Activated CD4-positive, alpha-beta T cell treated with anti-CD3 and anti-CD28 coated beads for 36 hours (primary cell): ENCODE measurements around the gene DDX19B. TPM values are rescaled to one million over a fixed set of nuclear protein-coding genes. Genes with fewer than 3 reads are reported as not detected.
"Not testable (repeated sequence)": the region's sequence is repeated elsewhere in the genome, so short reads cannot be mapped to it uniquely, and the experiment has no call there.

Source experiments
- ATAC-seq: fragments of 200-7000 bp; cut with Tn5 transposase; one replicate; pipeline ENCODE4 v1.10.0; 2021; ENCODE audit warnings: mild to moderate bottlenecking, moderate library complexity
- CTCF ChIA-PET: fragments of 350-600 bp; sonication (Branson Sonifier 250); formaldehyde crosslinking; loops from one replicate; lab custom pipeline; 2021; ENCODE audit warnings: antibody characterized with exemption; lab: Charles Lee
- POLR2A ChIA-PET: fragments of 350-600 bp; sonication (Branson Sonifier 250); formaldehyde crosslinking; loops from one replicate; lab custom pipeline; 2021; ENCODE audit warnings: antibody characterized with exemption, inconsistent platforms; lab: Charles Lee
- DNase-seq: peaks from one replicate; pipeline ENCODE4 v3.0.0-alpha.2; 2020
- H3K27ac Mint-ChIP-seq: one replicate; pipeline ENCODE4 v1.8.0; 2021; ENCODE audit warnings: mixed read lengths
- H3K27me3 Mint-ChIP-seq: one replicate; pipeline ENCODE4 v1.8.0; 2021; ENCODE audit warnings: mixed read lengths
- H3K36me3 Mint-ChIP-seq: one replicate; pipeline ENCODE4 v1.8.0; 2021; ENCODE audit warnings: low read depth, mixed read lengths
- H3K4me1 Mint-ChIP-seq: one replicate; pipeline ENCODE4 v1.8.0; 2021; ENCODE audit warnings: mixed read lengths
- H3K4me3 Mint-ChIP-seq: one replicate; pipeline ENCODE4 v1.8.0; 2021; ENCODE audit warnings: mild to moderate bottlenecking, moderate library complexity, mixed read lengths
- H3K9me3 Mint-ChIP-seq: one replicate; pipeline ENCODE4 v1.8.0; 2021; ENCODE audit warnings: low read depth, mixed read lengths
- intact Hi-C, 2 experiments: fragments of 100-400 bp; cut with DNase I in 1 of 2; cut with micrococcal nuclease in 1 of 2; formaldehyde crosslinking; loops; one replicate each; pipeline versions ENCODE4 v1.14.2 to v1.15.1; 2022 to 2024; cut with DNase I, micrococcal nuclease
- total RNA-seq, 2 experiments: library from RNA; stranded (reverse); gene quantifications; one replicate each; pipeline ENCODE4 v1.2.3, GENCODE V29; 2021

DDX19B gene
- total RNA-seq, 2 experiments from 2014 or later = 32.3 to 34.7 TPM

DNA sequence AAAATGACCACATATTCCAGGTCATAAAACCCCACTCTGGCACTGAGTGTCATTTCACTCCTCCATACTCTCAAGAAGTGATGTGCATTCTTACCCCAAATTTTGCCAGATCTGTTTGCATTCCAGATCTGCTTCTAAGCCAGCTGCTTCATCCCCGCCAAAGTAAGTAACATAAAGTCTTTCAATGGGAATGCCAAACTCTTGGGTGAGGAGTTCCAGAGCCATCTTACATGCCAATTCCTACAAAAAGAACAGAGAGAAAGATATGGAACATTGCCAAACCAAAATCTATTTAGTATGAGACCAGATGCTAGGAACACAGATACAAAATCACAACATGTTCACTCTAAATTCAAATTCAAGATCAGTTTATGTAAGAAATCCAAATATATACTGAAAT is 22.6 kb upstream of the DDX19B start:
- POLR2A ChIA-PET = no interaction called here
- CTCF ChIA-PET = interaction anchor here (1.3 kb wide), 1 partner anchor 9 kb away, joined by 4 read pairs; no protein-coding TSS in a partner anchor

DNA sequence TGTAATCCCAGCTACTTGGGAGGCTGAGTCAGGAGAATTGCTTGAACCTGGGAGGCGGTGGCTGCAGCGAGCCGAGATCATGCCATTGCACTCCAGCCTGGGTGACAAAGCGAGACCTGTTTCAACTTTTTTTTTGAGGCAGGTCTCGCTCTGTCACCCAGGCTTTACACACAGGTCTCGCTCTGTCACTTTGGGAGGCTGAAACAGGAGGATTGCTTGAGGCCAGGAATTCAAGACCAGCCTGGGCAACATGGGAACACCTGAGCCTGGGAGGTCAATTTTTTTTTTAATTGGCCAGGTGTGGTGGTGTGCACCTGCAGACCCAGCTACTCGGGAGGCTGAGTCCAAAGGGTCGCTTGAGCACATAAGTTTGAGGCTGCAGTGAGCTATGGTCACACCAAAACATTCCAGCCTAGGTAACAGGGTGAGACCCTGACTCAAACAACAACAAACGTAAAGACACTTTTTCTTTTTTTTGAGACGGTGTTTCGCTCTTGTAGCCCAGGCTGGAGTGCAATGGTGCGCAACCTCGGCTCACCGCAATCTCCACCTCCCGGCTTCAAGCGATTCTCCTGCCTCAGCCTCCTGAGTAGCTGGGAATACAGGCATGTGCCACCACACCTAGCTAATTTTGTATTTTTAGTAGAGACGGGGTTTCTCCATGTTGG is 11.5 kb upstream of the DDX19B start:
- DNase-seq, H3K9me3 Mint-ChIP-seq, ATAC-seq, H3K27me3 Mint-ChIP-seq: not testable (repeated sequence)
- intact Hi-C loops = loop anchor here in 1 of 2 experiments (5.0 kb wide), 1 partner anchor 515 kb away; the partner anchor contains the start of gene VAC14
- CTCF ChIA-PET = interaction anchor here (0.7 to 1.8 kb wide), 5 partner anchors 20 to 237 kb away, joined by 3 to 5 read pairs (median 3); partner anchors contain the start of gene DDX19A
- Mint-ChIP-seq H3K4me3 (peak overlapping the region; percentile 92), H3K27ac (peak overlapping the region; percentile 96), H3K4me1 (peaks cover 51% of the 10 kb centered on the region), H3K36me3 (peaks cover 43% of the 10 kb centered on the region)
- POLR2A ChIA-PET = interaction anchor here (0.6 to 2.8 kb wide), 5 partner anchors 12 to 94 kb away, joined by 3 to 21 read pairs (median 5); partner anchors contain the start of genes DDX19A and DDX19B

More for the DNA sequence above, 22.6 kb upstream of the DDX19B start:
- intact Hi-C loops = loop anchor here in 1 of 2 experiments (5.0 kb wide), 1 partner anchor 286 kb away; no protein-coding TSS in a partner anchor
- Mint-ChIP-seq H3K36me3 (peaks cover 61% of the 10 kb centered on the region), H3K27me3 (no peaks in the 10 kb centered on the region), H3K4me3 (no peak overlapping the region), H3K9me3 (no peaks in the 10 kb centered on the region), H3K4me1 (no peaks in the 10 kb centered on the region), H3K27ac (no peak overlapping the region)
- DNase-seq (no peak), ATAC-seq (no peak)

DNA sequence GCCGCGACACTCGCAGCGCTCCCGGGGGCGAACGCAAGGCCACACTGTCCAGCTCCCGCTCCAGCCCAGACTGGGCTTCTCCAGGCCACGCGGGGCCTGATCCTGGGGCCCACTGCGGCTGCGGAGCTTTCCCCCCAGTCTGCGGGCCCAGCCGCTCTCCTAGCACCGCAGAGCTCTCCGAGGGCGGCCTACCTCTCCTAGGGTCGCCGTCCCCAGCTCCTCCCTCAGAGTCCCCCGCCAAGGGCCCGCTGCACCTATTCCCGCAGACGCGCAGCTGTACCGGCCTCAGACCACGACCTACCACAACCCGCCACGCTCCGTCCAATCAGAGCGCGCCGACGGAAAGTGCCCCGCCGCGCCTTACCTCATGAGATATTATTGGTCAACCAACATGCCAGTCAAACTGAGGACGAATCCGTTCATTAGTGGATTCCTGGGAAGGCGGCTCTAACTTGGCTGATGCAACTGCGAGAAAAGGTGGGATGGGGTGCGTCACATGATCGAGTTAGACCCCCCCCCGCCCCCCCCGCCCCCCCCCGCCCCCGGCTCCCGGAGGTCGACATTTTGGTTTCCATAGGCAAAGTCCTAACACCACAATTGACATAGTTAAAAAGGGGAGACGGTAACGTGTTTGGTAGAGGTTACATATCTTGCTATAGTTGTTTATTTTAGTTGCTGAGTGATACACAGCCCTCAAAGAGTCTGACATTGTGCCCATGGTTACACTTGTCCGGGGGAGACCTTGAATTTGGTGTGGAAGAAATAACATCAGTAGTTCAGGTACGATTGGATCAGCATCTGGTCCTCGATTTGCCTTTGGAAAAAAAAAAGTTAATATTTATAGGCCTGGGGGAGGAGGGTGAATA is 9.5 kb upstream of the DDX19B start, which contains the start of gene AARS1:
TSS of gene AARS1 (minus strand) at position 278 of the 866 bp plus-strand sequence. CDS start 6,743 bp downstream, outside the sequence.
- ChIA-PET CTCF (interaction anchor here (0.6 to 1.8 kb wide), 7 partner anchors 22 to 454 kb away, joined by 3 to 6 read pairs (median 4); partner anchors contain the start of genes DDX19A and EXOSC6), POLR2A (interaction anchor here (0.6 to 2.8 kb wide), 10 partner anchors 10 to 527 kb away, joined by 3 to 21 read pairs (median 6); partner anchors contain the start of genes COG4, DDX19A, DDX19B and EXOSC6)
- intact Hi-C loops = loop anchor here (1.0 to 5.0 kb wide), 12 partner anchors 10 to 513 kb away; partner anchors contain the start of genes DDX19A (in 2 of the 2), DDX19B (in 1 of the 2), FCSK (in 1 of the 2) and PDPR (in 1 of the 2)
- DNase-seq = peak; percentile 96
- no peaks in the 10 kb centered on the region for H3K27me3 Mint-ChIP-seq
- H3K36me3 Mint-ChIP-seq = peaks cover 23% of the 10 kb centered on the region
- peaks cover 37% of the 10 kb centered on the region for H3K4me1 Mint-ChIP-seq
- peak within 1 kb of the TSS; percentile 92 for H3K4me3 Mint-ChIP-seq
- H3K9me3 Mint-ChIP-seq = no peaks in the 10 kb centered on the region
- peak within 1 kb of the TSS; percentile 96 for H3K27ac Mint-ChIP-seq
- peak; percentile 99 for ATAC-seq

GRCh38 chr16:70290949-70291519 is 8.0 kb upstream of the DDX19B start:
- Mint-ChIP-seq H3K9me3 (no peaks in the 10 kb centered on the region), H3K27me3 (no peaks in the 10 kb centered on the region), H3K4me1 (peaks cover 24% of the 10 kb centered on the region), H3K36me3 (peaks cover 15% of the 10 kb centered on the region), H3K27ac (peak overlapping the region; percentile 31), H3K4me3 (no peak overlapping the region)
- intact Hi-C loops = no loop called here
- CTCF ChIA-PET = interaction anchor here (1.0 to 1.2 kb wide), 3 partner anchors 9 to 55 kb away, joined by 3 to 5 read pairs (median 4); partner anchors contain the start of gene DDX19A
- POLR2A ChIA-PET = interaction anchor here (0.6 to 0.9 kb wide), 4 partner anchors 9 to 59 kb away, joined by 3 to 9 read pairs (median 6); no protein-coding TSS in a partner anchor
- DNase-seq (no peak), ATAC-seq (no peak)

GRCh38 chr16:70292148-70292547 is 6.8 kb upstream of the DDX19B start:
- ATAC-seq, POLR2A ChIA-PET, intact Hi-C loops, H3K27me3 Mint-ChIP-seq, H3K27ac Mint-ChIP-seq, H3K9me3 Mint-ChIP-seq, H3K4me3 Mint-ChIP-seq, DNase-seq: not testable (repeated sequence)
- Mint-ChIP-seq H3K4me1 (peaks cover 24% of the 10 kb centered on the region), H3K36me3 (peaks cover 15% of the 10 kb centered on the region)
- CTCF ChIA-PET = interaction anchor here (1.2 kb wide), 1 partner anchor 25 kb away, joined by 4 read pairs; no protein-coding TSS in a partner anchor

GRCh38 chr16:70294385-70295025 is 4.5 kb upstream of the DDX19B start:
- Mint-ChIP-seq H3K27me3 (no peaks in the 10 kb centered on the region), H3K27ac (no peak overlapping the region), H3K4me1 (peaks cover 21% of the 10 kb centered on the region), H3K4me3 (no peak overlapping the region), H3K9me3 (no peaks in the 10 kb centered on the region), H3K36me3 (no peaks in the 10 kb centered on the region)
- ChIA-PET POLR2A (no interaction called here), CTCF (no interaction called here)
- no peak for ATAC-seq
- intact Hi-C loops = no loop called here
- DNase-seq = no peak

DNA sequence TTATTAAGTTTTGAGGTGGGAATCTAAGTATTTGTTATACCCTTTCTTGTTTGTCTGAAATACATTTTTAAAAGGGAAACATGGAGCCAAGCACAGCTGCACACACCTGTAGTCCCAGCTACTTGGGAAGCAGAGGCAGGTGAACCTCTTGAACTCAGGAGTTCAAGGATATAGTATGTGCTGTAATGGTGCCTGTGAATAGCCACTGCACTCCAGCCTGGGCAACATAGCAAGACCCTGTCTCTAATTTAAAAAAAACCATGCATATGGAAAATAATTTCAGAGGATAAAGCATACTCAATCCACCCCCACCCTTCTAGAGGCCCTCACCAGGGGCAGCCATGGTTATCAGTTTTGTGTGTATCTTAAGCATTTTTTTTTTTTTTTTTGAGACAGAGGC is 3.4 kb upstream of the DDX19B start:
- POLR2A ChIA-PET = no interaction called here
- Mint-ChIP-seq H3K27me3 (no peaks in the 10 kb centered on the region), H3K27ac (no peak overlapping the region), H3K4me3 (no peak overlapping the region), H3K4me1 (peaks cover 24% of the 10 kb centered on the region), H3K9me3 (no peaks in the 10 kb centered on the region), H3K36me3 (peaks cover 2% of the 10 kb centered on the region)
- ATAC-seq (no peak), DNase-seq (no peak)
- intact Hi-C loops = no loop called here
- CTCF ChIA-PET = no interaction called here

- Mint-ChIP-seq H3K36me3 (peaks cover 20% of the 10 kb centered on the region), H3K4me1 (peaks cover 42% of the 10 kb centered on the region), H3K27me3 (no peaks in the 10 kb centered on the region), H3K9me3 (peaks cover 4% of the 10 kb centered on the region), H3K4me3 (no peak overlapping the region), H3K27ac (peak overlapping the region; percentile 60)
- POLR2A ChIA-PET = no interaction called here
- CTCF ChIA-PET = interaction anchor here (0.6 kb wide), 1 partner anchor 14 kb away, joined by 3 read pairs; no protein-coding TSS in a partner anchor
- intact Hi-C loops = no loop called here
- DNase-seq = no peak
- no peak for ATAC-seq
These were observed 2.1 kb downstream of the DDX19B start for GRCh38 chr16:70301121-70301520.

DNA sequence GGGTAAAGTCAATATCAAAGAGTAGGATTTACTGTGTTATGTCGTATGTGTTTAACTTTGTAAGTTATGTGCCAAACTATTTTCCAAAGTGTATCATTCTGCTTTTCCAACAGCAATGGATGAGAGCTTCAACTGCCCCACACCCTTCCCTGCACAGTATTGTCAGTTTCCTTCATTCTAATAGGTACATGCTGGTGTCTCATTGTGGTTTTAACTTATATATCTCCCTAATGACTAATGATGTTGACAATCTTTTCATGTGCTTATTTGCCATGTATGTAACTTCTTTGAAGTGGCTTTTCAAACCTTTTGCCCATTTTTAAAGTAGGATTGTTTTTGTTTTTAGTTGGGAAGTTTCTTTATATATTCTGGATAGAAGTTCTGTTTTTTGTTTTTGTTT is 3.8 kb downstream of the DDX19B start:
- CTCF ChIA-PET = no interaction called here
- ATAC-seq = no peak

GRCh38 chr16:70304892-70305448 is 6.0 kb downstream of the DDX19B start:
- no peak overlapping the region for H3K4me3 Mint-ChIP-seq
- H3K9me3 Mint-ChIP-seq = peaks cover 4% of the 10 kb centered on the region
- peaks cover 23% of the 10 kb centered on the region for H3K36me3 Mint-ChIP-seq
- ChIA-PET CTCF (no interaction called here), POLR2A (interaction anchor here (0.6 kb wide), 1 partner anchor 50 kb away, joined by 3 read pairs; no protein-coding TSS in a partner anchor)
- peak; percentile 33 for ATAC-seq
- no peak for DNase-seq
- peaks cover 30% of the 10 kb centered on the region for H3K4me1 Mint-ChIP-seq
- H3K27me3 Mint-ChIP-seq = no peaks in the 10 kb centered on the region
- intact Hi-C loops = no loop called here
- peak overlapping the region; percentile 49 for H3K27ac Mint-ChIP-seq

More for the DNA sequence above, 3.8 kb downstream of the DDX19B start:
- peaks cover 20% of the 10 kb centered on the region for H3K36me3 Mint-ChIP-seq
- POLR2A ChIA-PET = interaction anchor here (0.7 kb wide), 1 partner anchor 350 kb away, joined by 4 read pairs; no protein-coding TSS in a partner anchor
- intact Hi-C loops = no loop called here
- no peaks in the 10 kb centered on the region for H3K27me3 Mint-ChIP-seq
- no peak overlapping the region for H3K27ac Mint-ChIP-seq
- DNase-seq = no peak
- H3K9me3 Mint-ChIP-seq = peaks cover 4% of the 10 kb centered on the region
- no peak overlapping the region for H3K4me3 Mint-ChIP-seq
- H3K4me1 Mint-ChIP-seq = peaks cover 42% of the 10 kb centered on the region
